GM21723 (cell line): ENCODE measurements around the gene SORT1.
A peak's percentile ranks its signal among the peaks of the same experiment; 100 is the strongest.

Experiments used
- ATAC-seq: cut with Tn5 transposase; IDR thresholded peaks from one replicate; pipeline ENCODE4 v1.9.1; 2021; ENCODE audit warnings: mild to moderate bottlenecking, moderate library complexity; ENCODE audit not compliant: unreplicated experiment

SORT1 gene

DNA sequence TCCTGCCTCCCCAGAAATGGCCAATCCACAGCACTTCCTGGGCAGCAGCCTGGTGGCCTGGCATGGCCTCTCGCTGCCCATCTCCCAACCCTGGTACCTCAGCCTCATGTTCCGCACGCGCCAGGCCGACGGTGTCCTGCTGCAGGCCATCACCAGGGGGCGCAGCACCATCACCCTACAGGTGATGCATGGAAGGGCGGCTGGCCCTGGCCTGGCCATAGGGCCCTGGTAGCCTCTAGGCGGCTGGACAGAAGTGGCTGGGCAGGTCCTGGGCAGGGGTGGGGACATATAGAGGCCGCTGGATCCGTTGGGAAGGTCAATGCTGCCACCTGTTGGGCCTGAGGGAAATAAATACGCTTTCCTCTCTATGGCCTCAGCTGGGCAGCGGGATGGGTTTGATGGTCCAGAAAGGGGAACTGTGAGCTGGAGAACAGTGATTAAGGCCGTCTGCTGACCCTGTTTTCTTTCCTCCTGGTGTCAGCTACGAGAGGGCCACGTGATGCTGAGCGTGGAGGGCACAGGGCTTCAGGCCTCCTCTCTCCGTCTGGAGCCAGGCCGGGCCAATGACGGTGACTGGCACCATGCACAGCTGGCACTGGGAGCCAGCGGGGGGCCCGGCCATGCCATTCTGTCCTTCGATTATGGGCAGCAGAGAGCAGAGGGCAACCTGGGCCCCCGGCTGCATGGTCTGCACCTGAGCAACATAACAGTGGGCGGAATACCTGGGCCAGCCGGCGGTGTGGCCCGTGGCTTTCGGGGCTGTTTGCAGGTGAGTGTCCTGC is 133.9 kb downstream of the SORT1 start:
- peak; percentile 65 for ATAC-seq

DNA sequence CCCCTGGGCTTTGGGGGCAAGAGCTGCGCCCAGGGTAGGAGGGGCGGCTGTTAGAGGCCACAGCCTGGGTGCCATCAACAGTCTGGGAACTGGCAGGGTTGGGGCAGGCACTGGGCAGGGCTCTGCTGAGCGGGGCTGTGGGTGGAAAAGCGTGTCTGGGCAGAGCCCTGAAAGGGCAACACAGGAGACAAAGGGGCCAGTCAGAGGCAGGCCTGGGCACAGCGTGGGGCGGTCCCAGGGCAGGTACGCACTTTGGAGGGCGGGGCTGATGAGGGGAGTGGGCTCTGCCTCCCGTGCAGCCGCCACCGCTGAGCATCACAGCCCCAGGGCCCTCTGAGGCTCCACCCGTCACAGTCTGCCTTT is 134.5 kb downstream of the SORT1 start:
- no peak for ATAC-seq

DNA sequence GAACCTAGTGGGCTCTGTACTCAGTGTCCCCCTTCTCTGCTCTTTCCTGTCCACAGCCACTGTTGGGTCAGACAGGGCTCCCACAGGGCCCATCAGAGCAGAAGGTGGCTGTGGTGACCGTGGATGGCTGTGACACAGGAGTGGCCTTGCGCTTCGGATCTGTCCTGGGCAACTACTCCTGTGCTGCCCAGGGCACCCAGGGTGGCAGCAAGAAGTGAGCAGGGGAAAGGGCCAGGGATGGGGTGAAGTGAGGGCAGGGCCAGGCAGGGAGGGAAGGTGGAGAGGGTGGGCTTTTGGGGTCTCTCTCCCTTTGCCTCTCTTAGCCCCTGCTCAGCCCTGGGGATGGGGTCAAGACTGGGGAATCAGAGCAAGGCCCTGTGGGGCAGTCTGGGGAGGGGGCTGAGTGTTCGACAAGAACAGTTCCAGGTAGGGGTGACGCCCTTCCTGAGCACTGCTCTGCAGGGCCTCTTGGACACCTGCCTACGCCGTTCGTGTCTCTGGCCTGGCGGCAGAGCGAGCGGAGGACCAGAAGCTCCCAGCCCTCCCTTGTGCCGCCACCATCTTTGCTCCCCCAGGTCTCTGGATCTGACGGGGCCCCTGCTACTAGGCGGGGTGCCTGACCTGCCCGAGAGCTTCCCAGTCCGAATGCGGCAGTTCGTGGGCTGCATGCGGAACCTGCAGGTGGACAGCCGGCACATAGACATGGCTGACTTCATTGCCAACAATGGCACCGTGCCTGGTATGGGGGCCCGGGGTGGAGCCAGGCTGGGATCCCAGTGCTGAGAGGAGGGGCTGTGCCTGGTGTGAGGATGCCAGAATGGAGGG is 135.3 kb downstream of the SORT1 start:
- ATAC-seq, result no peak

DNA sequence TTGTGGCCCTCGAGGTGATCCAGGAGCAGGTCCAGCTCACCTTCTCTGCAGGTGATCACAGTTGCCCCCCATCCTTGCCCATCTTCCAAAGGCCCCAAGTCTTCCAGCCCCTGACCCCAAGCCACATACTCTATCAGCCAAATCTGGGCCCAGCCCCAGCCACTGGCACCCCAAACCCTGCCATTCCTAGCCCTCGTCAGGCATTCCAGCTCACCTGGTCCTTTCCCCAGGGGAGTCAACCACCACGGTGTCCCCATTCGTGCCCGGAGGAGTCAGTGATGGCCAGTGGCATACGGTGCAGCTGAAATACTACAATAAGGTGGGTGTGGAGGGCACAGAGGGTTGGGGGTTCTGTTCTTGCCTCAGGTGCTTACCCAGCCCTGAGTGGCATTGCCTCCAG is 136.1 kb downstream of the SORT1 start:
- ATAC-seq, result no peak

GRCh38 chr1:109261006-109261405 is 136.7 kb downstream of the SORT1 start:
- ATAC-seq, result no peak

GRCh38 chr1:109259674-109260557 is 137.8 kb downstream of the SORT1 start:
- no peak for ATAC-seq
